GM23338 (cell line): ENCODE data around the gene ZNF280D. TPM values are rescaled to one million over a fixed set of nuclear protein-coding genes. Genes with fewer than 3 reads are reported as not detected.
"Not testable (repeated sequence)": the region's sequence is repeated elsewhere in the genome, so short reads cannot be mapped to it uniquely, and the experiment has no call there.

ENCODE experiments used
- ATAC-seq: fragments of 200-7000 bp; cut with Tn5 transposase; 3 replicates; pipeline ENCODE4 v1.9.1; 2020
- DNase-seq: peaks from one replicate; pipeline ENCODE4 v3.0.0-alpha.2; 2015; ENCODE audit warnings: low spot score
- H2AFZ ChIP-seq: fragments of 200-600 bp; sonication (generic); 2 replicates; pipeline ENCODE4 v1.8.0; 2016; ENCODE audit warnings: antibody characterized with exemption, mild to moderate bottlenecking, moderate library complexity
- H3F3A ChIP-seq: fragments of 200-600 bp; sonication (generic); replicated peaks from 2 replicates; pipeline ENCODE4 v1.8.0; 2017; ENCODE audit warnings: antibody characterized with exemption, mixed run types, low read depth
- H3K27ac ChIP-seq: fragments of 200-600 bp; sonication (generic); 2 replicates; pipeline ENCODE4 v1.6.1; 2016; ENCODE audit warnings: low read depth
- H3K27me3 ChIP-seq: fragments of 200-600 bp; sonication (generic); 2 replicates; pipeline ENCODE4 v1.8.0; 2016; ENCODE audit warnings: mild to moderate bottlenecking, mixed run types, moderate library complexity; ENCODE audit not compliant: insufficient read depth
- H3K36me3 ChIP-seq: fragments of 200-600 bp; sonication (generic); 2 replicates; pipeline ENCODE4 v1.8.0; 2016; ENCODE audit warnings: mild to moderate bottlenecking; ENCODE audit not compliant: insufficient read depth
- H3K4me1 ChIP-seq: fragments of 200-600 bp; sonication (generic); 2 replicates; pipeline ENCODE4 v1.8.0; 2016; ENCODE audit warnings: mild to moderate bottlenecking, moderate library complexity; ENCODE audit not compliant: insufficient read depth
- H3K4me2 ChIP-seq: fragments of 200-600 bp; sonication (generic); 2 replicates; pipeline ENCODE4 v1.7.1; 2017; ENCODE audit warnings: mixed run types
- H3K4me3 ChIP-seq: fragments of 200-600 bp; sonication (generic); 2 replicates; pipeline ENCODE4 v1.6.1; 2016; ENCODE audit warnings: mixed run types
- H3K79me2 ChIP-seq: fragments of 200-600 bp; sonication (generic); replicated peaks from 2 replicates; pipeline ENCODE4 v1.8.0; 2017; ENCODE audit warnings: mild to moderate bottlenecking; ENCODE audit not compliant: insufficient read depth
- H3K9me2 ChIP-seq: fragments of 200-600 bp; sonication (generic); 2 replicates; pipeline ENCODE4 v1.8.0; 2017; ENCODE audit not compliant: insufficient read depth
- H4K20me1 ChIP-seq: fragments of 200-600 bp; sonication (generic); replicated peaks from 2 replicates; pipeline ENCODE4 v1.8.0; 2017; ENCODE audit warnings: mild to moderate bottlenecking; ENCODE audit not compliant: insufficient read depth
- H3K27ac Mint-ChIP-seq: 2 replicates; pipeline ENCODE4 v1.8.0; 2020; ENCODE audit warnings: inconsistent platforms, mild to moderate bottlenecking, moderate library complexity, mixed read lengths
- H3K27me3 Mint-ChIP-seq: 3 replicates; pipeline ENCODE4 v1.8.0; 2022; ENCODE audit warnings: low read depth, mild to moderate bottlenecking, moderate library complexity, mixed read lengths, inconsistent platforms; ENCODE audit not compliant: insufficient read depth, poor library complexity
- H3K36me3 Mint-ChIP-seq: 3 replicates; pipeline ENCODE4 v1.8.0; 2021; ENCODE audit warnings: low read depth, mild to moderate bottlenecking, inconsistent platforms, moderate library complexity, mixed read lengths
- H3K4me1 Mint-ChIP-seq: 3 replicates; pipeline ENCODE4 v1.8.0; 2020; ENCODE audit warnings: mild to moderate bottlenecking, inconsistent platforms, mixed read lengths
- H3K4me3 Mint-ChIP-seq: 3 replicates; pipeline ENCODE4 v1.8.0; 2021; ENCODE audit warnings: moderate library complexity, mild to moderate bottlenecking, inconsistent platforms, mixed read lengths
- H3K9me3 Mint-ChIP-seq: 3 replicates; pipeline ENCODE4 v1.8.0; 2020; ENCODE audit warnings: moderate library complexity, mild to moderate bottlenecking, inconsistent platforms, mixed read lengths
- CREB1 ChIP-seq: fragments of 250-450 bp; sonication (Bioruptor Pico); IDR thresholded peaks from 2 replicates; pipeline ENCODE4 v1.5.0; 2020; ENCODE audit warnings: low read depth, mild to moderate bottlenecking, moderate library complexity
- CTCF ChIP-seq, 2 experiments: fragments of 200-600 bp in 1 of 2; sonication (generic) in 1 of 2; conservative IDR thresholded peaks; 2 replicates each; pipeline versions ENCODE4 v1.5.1 to v1.6.1; 2016 to 2017; ENCODE audit warnings: antibody characterized with exemption in 2 of 2, low read depth in 2 of 2, mild to moderate bottlenecking in 2 of 2, moderate library complexity in 1 of 2
- NANOG ChIP-seq: IDR thresholded peaks from 2 replicates; pipeline ENCODE4 v1.6.1; 2016; ENCODE audit warnings: antibody characterized with exemption, borderline replicate concordance
- POLR2AphosphoS5 ChIP-seq: IDR thresholded peaks from 2 replicates; pipeline ENCODE4 v1.6.1; 2016; ENCODE audit warnings: antibody characterized with exemption, low read depth
- STAT1 ChIP-seq: IDR thresholded peaks from one replicate; pipeline ENCODE4 v1.6.1; 2016; ENCODE audit warnings: antibody characterized with exemption; ENCODE audit not compliant: unreplicated experiment
- ZNF114 ChIP-seq: fragments of 250-450 bp; sonication (Bioruptor Pico); IDR thresholded peaks from 2 replicates; pipeline ENCODE4 v1.5.0; 2020; ENCODE audit warnings: mild to moderate bottlenecking, moderate library complexity
- ZNF462 ChIP-seq: fragments of 250-450 bp; sonication (Bioruptor Pico); IDR thresholded peaks from 2 replicates; pipeline ENCODE4 v1.5.0; 2020; ENCODE audit warnings: mild to moderate bottlenecking, moderate library complexity
- polyA plus RNA-seq: library from polyadenylated mRNA; unstranded; fragments of >200 nt; fragmentation: Nextera tagmentation; extraction: Ambion mirVana; gene quantifications from 2 replicates; pipeline ENCODE4 v1.2.1, GENCODE V29; 2016
- total RNA-seq: library from RNA; depleted of rRNA; stranded (reverse); fragments of >200 nt; shearing (Covaris generic); gene quantifications from 2 replicates; pipeline ENCODE4 v1.2.3, GENCODE V29; 2014

ZNF280D gene
- total and polyA plus RNA-seq, 2 experiments from 2014 or later: 23.3 to 32.5 TPM

- not testable (repeated sequence) for H3K27ac ChIP-seq, H3K27me3 ChIP-seq, H3K4me2 ChIP-seq, H3K27me3 Mint-ChIP-seq, H3K4me1 ChIP-seq, H3K9me2 ChIP-seq, DNase-seq, ATAC-seq, H3K36me3 Mint-ChIP-seq, H3F3A ChIP-seq, H4K20me1 ChIP-seq, H3K4me1 Mint-ChIP-seq, H3K4me3 ChIP-seq, H3K27ac Mint-ChIP-seq, H2AFZ ChIP-seq, H3K36me3 ChIP-seq, H3K4me3 Mint-ChIP-seq
- H3K79me2 ChIP-seq: peaks cover 70% of the 10 kb centered on the region
- peaks cover 11% of the 10 kb centered on the region; the same call in 2 of the 3 replicates for H3K9me3 Mint-ChIP-seq
Observed at GRCh38 chr15:56709502-56709901, 23.8 kb downstream of the ZNF280D start.

GRCh38 chr15:56699743-56700142 lies 33.6 kb downstream of the ZNF280D start:
- Histone ChIP-seq H2AFZ (no peak overlapping the region), H3K4me2 (no peak overlapping the region), H3K9me2 (no peaks in the 10 kb centered on the region), H3K79me2 (no peaks in the 10 kb centered on the region), H3K27me3 (no peaks in the 10 kb centered on the region), H3K27ac (no peak overlapping the region), H4K20me1 (no peaks in the 10 kb centered on the region), H3K4me3 (no peak overlapping the region), H3F3A (no peaks in the 10 kb centered on the region), H3K36me3 (peaks cover 16% of the 10 kb centered on the region), H3K4me1 (no peaks in the 10 kb centered on the region)
- no peak for DNase-seq
- Mint-ChIP-seq H3K4me1 (no peaks in the 10 kb centered on the region), H3K27ac (no peak overlapping the region), H3K4me3 (no peak overlapping the region), H3K27me3 (no peaks in the 10 kb centered on the region), H3K36me3 (peaks cover 19% of the 10 kb centered on the region), H3K9me3 (no peaks in the 10 kb centered on the region)
- ATAC-seq: no peak
- TF ChIP-seq ZNF114 (CRISPR knock-in tag) (no peak), CREB1 (no peak), CTCF (conservative IDR thresholded peaks at IDR 0.05; ENCODE audit: low read depth in 2 of 2) (no peak), ZNF462 (CRISPR knock-in tag) (no peak), STAT1 (no peak), NANOG (no peak), POLR2AphosphoS5 (no peak)
